HG02798 (cell line): ENCODE results near the gene ABHD12.

Source experiments
- ATAC-seq: cut with Tn5 transposase; IDR thresholded peaks from one replicate; pipeline ENCODE4 v1.9.1; 2021; ENCODE audit warnings: mild to moderate bottlenecking; ENCODE audit not compliant: unreplicated experiment, poor library complexity

Gene ABHD12

GRCh38 chr20:25280574-25281535 lies 109.8 kb downstream of the ABHD12 start:
- no peak for ATAC-seq

GRCh38 chr20:25280051-25280573 lies 110.5 kb downstream of the ABHD12 start:
- ATAC-seq: no peak

- ATAC-seq: no peak
These were observed 111.2 kb downstream of the ABHD12 start for GRCh38 chr20:25279403-25279802.

- ATAC-seq: no peak
These were observed 111.8 kb downstream of the ABHD12 start for GRCh38 chr20:25278636-25279361.

GRCh38 chr20:25277941-25278521 lies 112.6 kb downstream of the ABHD12 start:
- ATAC-seq: no peak

GRCh38 chr20:25277051-25277801 lies 113.4 kb downstream of the ABHD12 start:
- no peak for ATAC-seq

GRCh38 chr20:25276533-25277050 lies 114.0 kb downstream of the ABHD12 start:
- no peak for ATAC-seq

- no peak for ATAC-seq
These were observed 114.7 kb downstream of the ABHD12 start for GRCh38 chr20:25275813-25276532.

- no peak for ATAC-seq
These were observed 115.5 kb downstream of the ABHD12 start for GRCh38 chr20:25274891-25275812.

GRCh38 chr20:25274481-25274880 lies 116.2 kb downstream of the ABHD12 start:
- no peak for ATAC-seq

- no peak for ATAC-seq
These were observed 116.9 kb downstream of the ABHD12 start for GRCh38 chr20:25273541-25274358.

- no peak for ATAC-seq
These were observed 117.6 kb downstream of the ABHD12 start for GRCh38 chr20:25273046-25273445.

- no peak for ATAC-seq
These were observed 118.2 kb downstream of the ABHD12 start for GRCh38 chr20:25272223-25273000.

- ATAC-seq: no peak
These were observed 119.0 kb downstream of the ABHD12 start for GRCh38 chr20:25271486-25272222.

GRCh38 chr20:25270829-25271251 lies 119.8 kb downstream of the ABHD12 start:
- no peak for ATAC-seq

- ATAC-seq: no peak
These were observed 120.8 kb downstream of the ABHD12 start for GRCh38 chr20:25269833-25270170.
